Measurements from ENCODE around the gene KIF26B.

Gene KIF26B

GRCh38 chr1:245301921-245302320, 147.1 kb downstream of the KIF26B start:
- H3K4me3 ChIP-seq (replicated peaks; ENCODE audit: low read depth, low read length), result no peak overlapping the region
- TF ChIP-seq, protein P1, sequence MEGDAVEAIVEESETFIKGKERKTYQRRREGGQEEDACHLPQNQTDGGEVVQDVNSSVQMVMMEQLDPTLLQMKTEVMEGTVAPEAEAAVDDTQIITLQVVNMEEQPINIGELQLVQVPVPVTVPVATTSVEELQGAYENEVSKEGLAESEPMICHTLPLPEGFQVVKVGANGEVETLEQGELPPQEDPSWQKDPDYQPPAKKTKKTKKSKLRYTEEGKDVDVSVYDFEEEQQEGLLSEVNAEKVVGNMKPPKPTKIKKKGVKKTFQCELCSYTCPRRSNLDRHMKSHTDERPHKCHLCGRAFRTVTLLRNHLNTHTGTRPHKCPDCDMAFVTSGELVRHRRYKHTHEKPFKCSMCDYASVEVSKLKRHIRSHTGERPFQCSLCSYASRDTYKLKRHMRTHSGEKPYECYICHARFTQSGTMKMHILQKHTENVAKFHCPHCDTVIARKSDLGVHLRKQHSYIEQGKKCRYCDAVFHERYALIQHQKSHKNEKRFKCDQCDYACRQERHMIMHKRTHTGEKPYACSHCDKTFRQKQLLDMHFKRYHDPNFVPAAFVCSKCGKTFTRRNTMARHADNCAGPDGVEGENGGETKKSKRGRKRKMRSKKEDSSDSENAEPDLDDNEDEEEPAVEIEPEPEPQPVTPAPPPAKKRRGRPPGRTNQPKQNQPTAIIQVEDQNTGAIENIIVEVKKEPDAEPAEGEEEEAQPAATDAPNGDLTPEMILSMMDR (IDR thresholded peaks at IDR 0.05; ENCODE audit: low read depth, low read length, missing control alignments), result no peak
- no peak for DNase-seq (ENCODE audit: extremely low read depth, low read depth)

DNA sequence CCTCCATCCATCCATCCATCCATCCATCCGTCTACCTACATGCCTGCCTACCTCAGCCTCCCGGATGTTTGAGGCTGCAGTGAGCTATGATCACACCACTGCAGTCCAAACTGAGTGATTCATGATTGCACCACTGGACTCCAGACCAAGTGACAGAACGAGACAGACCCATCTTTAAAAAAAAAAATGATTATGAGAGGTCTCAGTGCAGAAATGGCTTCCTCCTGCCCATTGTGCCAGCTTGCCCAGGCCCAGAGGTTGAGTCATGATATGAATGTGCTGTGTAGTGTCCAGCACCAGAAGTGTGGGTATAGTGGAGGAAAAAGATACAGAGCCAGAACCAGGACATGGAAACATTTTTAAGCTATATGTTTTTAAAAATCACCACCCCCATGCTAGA, 149.9 kb downstream of the KIF26B start:
- no peak overlapping the region for H3K4me3 ChIP-seq (replicated peaks; ENCODE audit: low read depth, low read length)
- TF ChIP-seq, protein P1 (IDR thresholded peaks at IDR 0.05; ENCODE audit: low read depth, low read length, missing control alignments), result no peak
- DNase-seq (ENCODE audit: extremely low read depth, low read depth), result no peak

DNA sequence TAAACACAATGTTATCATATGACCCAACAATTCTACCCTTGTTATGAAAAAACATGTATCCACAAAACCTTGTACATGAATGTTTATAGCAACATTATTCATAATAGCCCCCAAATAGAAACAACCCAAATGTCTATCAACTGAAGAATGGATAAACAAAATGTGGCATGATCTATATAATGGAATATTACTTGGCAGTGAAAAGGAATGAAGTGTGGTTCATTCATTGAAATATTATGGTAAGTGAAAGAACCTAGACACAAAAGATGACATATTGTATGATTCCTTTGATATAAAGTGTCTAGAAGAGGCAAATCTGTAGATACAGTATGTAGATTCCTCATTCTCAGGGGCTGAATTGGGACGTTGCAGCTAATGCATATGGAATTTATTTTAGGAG, 151.2 kb downstream of the KIF26B start:
- DNase-seq (ENCODE audit: extremely low read depth, low read depth), result no peak
- H3K4me3 ChIP-seq (replicated peaks; ENCODE audit: low read depth, low read length), result no peak overlapping the region
- TF ChIP-seq, protein P1 (IDR thresholded peaks at IDR 0.05; ENCODE audit: low read depth, low read length, missing control alignments), result no peak

DNA sequence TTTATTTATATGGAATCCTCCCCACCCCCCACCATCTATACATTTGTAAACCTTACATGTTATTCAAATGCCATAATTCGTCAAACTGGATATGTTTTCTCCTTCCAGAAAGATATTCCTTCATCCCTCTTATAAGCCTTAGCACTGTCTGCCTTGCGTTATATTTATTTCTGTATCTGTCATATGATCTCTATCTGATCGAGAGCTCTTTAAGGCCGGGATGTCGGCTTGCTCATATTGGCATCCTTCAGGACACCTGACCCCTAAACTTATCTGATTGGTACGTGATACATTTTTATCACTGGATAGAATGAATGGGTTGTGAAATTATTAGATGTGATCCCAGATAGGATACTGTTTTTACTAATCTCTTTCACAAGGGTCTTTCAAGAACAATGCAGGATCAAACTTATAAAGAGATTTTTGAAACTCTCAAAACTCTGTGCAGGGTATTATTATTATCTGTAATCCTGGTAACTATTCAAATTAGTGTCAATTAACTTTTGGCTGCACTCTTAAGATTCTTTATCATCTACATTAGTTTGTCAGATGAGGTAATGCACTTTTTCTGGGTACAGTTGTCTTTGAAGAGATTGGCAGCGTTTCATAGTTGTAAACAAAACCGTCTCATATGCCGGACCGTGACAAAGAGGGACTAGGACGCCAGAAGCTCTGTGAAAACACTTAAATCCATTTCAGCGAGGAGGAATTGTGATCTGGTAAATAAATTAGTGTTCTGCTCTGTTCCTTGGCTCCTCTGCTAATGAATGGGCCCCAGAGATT, 152.0 kb downstream of the KIF26B start:
- no peak overlapping the region for H3K4me3 ChIP-seq (replicated peaks; ENCODE audit: low read depth, low read length)
- no peak for DNase-seq (ENCODE audit: extremely low read depth, low read depth)
- TF ChIP-seq, protein P1 (IDR thresholded peaks at IDR 0.05; ENCODE audit: low read depth, low read length, missing control alignments), result no peak

GRCh38 chr1:245310571-245311531, 156.1 kb downstream of the KIF26B start:
- no peak overlapping the region for H3K4me3 ChIP-seq (replicated peaks; ENCODE audit: low read depth, low read length)
- TF ChIP-seq, protein P1 (IDR thresholded peaks at IDR 0.05; ENCODE audit: low read depth, low read length, missing control alignments), result no peak
- no peak for DNase-seq (ENCODE audit: extremely low read depth, low read depth)

DNA sequence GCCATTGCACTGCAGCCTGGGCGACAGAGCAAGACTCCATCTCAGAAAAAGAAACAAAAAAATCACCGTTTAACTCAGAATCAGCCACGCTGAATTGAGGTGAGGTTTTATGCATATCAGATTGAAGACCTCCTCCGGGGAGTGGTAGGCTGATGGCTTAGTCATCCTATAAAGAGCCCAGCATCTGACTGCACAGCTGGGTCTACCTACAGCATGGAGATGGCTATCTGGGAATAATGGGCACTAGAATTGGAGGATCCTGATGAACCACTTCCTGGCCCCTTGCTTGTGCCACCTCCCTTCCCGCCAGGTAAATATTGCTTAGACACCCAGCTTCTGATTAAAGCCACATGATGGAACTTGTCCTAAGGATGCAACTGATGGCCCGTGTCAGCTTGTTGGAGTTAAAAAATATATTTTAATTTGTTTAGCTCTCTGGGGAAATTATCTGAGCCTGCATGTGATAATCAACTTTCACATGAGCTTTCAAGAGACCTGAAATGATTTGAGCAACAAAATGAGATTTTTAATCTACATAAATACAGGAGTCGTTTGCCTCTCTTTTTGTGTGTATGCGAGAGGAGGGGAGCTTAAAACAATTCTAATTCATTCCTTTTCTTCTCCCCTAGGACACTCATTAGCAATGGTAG, 157.2 kb downstream of the KIF26B start:
- TF ChIP-seq, protein P1 (IDR thresholded peaks at IDR 0.05; ENCODE audit: low read depth, low read length, missing control alignments), result no peak
- DNase-seq (ENCODE audit: extremely low read depth, low read depth), result no peak
- H3K4me3 ChIP-seq (replicated peaks; ENCODE audit: low read depth, low read length), result no peak overlapping the region

Data from HFF-Myc (cell line).